IMR-90 (cell line): ENCODE results near the gene CHMP1A. TPM values are rescaled to one million over a fixed set of nuclear protein-coding genes. Genes with fewer than 3 reads are reported as not detected.

Experiments
- ATAC-seq: fragments of 200-7000 bp; cut with Tn5 transposase; 2 replicates; pipeline ENCODE4 v1.9.1; 2020; ENCODE audit warnings: low read depth, mild to moderate bottlenecking, moderate library complexity
- BruUV-seq: library from RNA; stranded (reverse); fragments of 400-500 nt; replicated peaks from 2 replicates; lab custom pipeline; 2021; lab: Mats Ljungman, UMichigan
- CTCF ChIA-PET: fragments of 300-600 bp; formaldehyde crosslinking; extraction: SDS; loops from one replicate; lab custom pipeline; 2021; ENCODE audit warnings: antibody characterized with exemption; lab: Yijun Ruan, JAX
- POLR2A ChIA-PET: fragments of 300-600 bp; sonication (Branson Sonifier 250); formaldehyde crosslinking; loops from one replicate; lab custom pipeline; 2022; ENCODE audit warnings: antibody characterized with exemption; ENCODE audit not compliant: unreplicated experiment; lab: Charles Lee
- DNase-seq: peaks from one replicate; pipeline ENCODE4 v3.0.0; 2013
- H2AFZ ChIP-seq: replicated peaks from 2 replicates; pipeline ENCODE3; 2013; ENCODE audit warnings: low read length, mild to moderate bottlenecking; ENCODE audit not compliant: poor library complexity
- H2AK5ac ChIP-seq: 2 replicates; pipeline ENCODE4 v1.6.1; 2013; ENCODE audit warnings: low read depth, low read length, inconsistent platforms
- H2AK9ac ChIP-seq: replicated peaks from 2 replicates; pipeline ENCODE3; 2013; ENCODE audit warnings: mild to moderate bottlenecking, low read depth, low read length, moderate library complexity; ENCODE audit not compliant: poor library complexity
- H2BK120ac ChIP-seq: 2 replicates; pipeline ENCODE4 v1.6.1; 2013; ENCODE audit warnings: low read depth, low read length, inconsistent platforms
- H2BK15ac ChIP-seq: 3 replicates; pipeline ENCODE4 v1.6.1; 2013; ENCODE audit warnings: low read depth, low read length, inconsistent platforms
- H2BK20ac ChIP-seq: 2 replicates; pipeline ENCODE4 v1.6.1; 2013; ENCODE audit warnings: low read depth, mild to moderate bottlenecking, inconsistent platforms, low read length, moderate library complexity
- H2BK5ac ChIP-seq: 2 replicates; pipeline ENCODE4 v1.6.1; 2013; ENCODE audit warnings: mild to moderate bottlenecking, low read depth, low read length, inconsistent platforms; ENCODE audit not compliant: poor library complexity, severe bottlenecking
- H3K14ac ChIP-seq: replicated peaks from 2 replicates; pipeline ENCODE4 v1.6.1; 2013; ENCODE audit warnings: low read depth, low read length, inconsistent platforms
- H3K18ac ChIP-seq: 2 replicates; pipeline ENCODE4 v1.6.1; 2013; ENCODE audit warnings: low read depth, low read length, control low read depth
- H3K23ac ChIP-seq: 2 replicates; pipeline ENCODE4 v1.6.1; 2013; ENCODE audit warnings: low read depth, low read length, inconsistent platforms
- H3K27ac ChIP-seq: 2 replicates; pipeline ENCODE4 v1.5.1; 2013; ENCODE audit warnings: mild to moderate bottlenecking, control low read depth, low read length; ENCODE audit not compliant: insufficient read depth
- H3K27me3 ChIP-seq: 2 replicates; pipeline ENCODE4 v1.6.1; 2013; ENCODE audit warnings: low read length; ENCODE audit not compliant: control insufficient read depth, insufficient read depth
- H3K36me3 ChIP-seq: 2 replicates; pipeline ENCODE4 v1.6.1; 2013; ENCODE audit warnings: low read length, mixed read lengths; ENCODE audit not compliant: control insufficient read depth, insufficient read depth
- H3K4ac ChIP-seq: 2 replicates; pipeline ENCODE4 v1.6.1; 2013; ENCODE audit warnings: low read depth, low read length, inconsistent platforms
- H3K4me1 ChIP-seq: 2 replicates; pipeline ENCODE4 v1.6.1; 2013; ENCODE audit warnings: low read length, mixed read lengths; ENCODE audit not compliant: control insufficient read depth, insufficient read depth
- H3K4me2 ChIP-seq: 2 replicates; pipeline ENCODE4 v1.6.1; 2013; ENCODE audit warnings: low read depth, mild to moderate bottlenecking, control low read depth, low read length, moderate library complexity
- H3K4me3 ChIP-seq: 2 replicates; pipeline ENCODE4 v1.5.1; 2013; ENCODE audit warnings: low read depth, mild to moderate bottlenecking, control low read depth, low read length, moderate library complexity; ENCODE audit not compliant: insufficient read depth
- H3K56ac ChIP-seq: 2 replicates; pipeline ENCODE4 v1.6.1; 2013; ENCODE audit warnings: low read length, inconsistent platforms; ENCODE audit not compliant: insufficient read depth; ENCODE audit errors: extremely low read depth
- H3K79me1 ChIP-seq, 2 experiments: 2 replicates each; pipeline ENCODE4 v1.6.1; 2013; ENCODE audit warnings: low read length in 2 of 2, inconsistent platforms in 1 of 2, low read depth in 1 of 2
- H3K9ac ChIP-seq: 2 replicates; pipeline ENCODE4 v1.6.1; 2013; ENCODE audit warnings: low read depth, low read length, control low read depth
- H3K9me1 ChIP-seq: 2 replicates; pipeline ENCODE4 v1.6.1; 2013; ENCODE audit warnings: low read length, inconsistent platforms; ENCODE audit not compliant: insufficient read depth
- H3K9me3 ChIP-seq: 2 replicates; pipeline ENCODE4 v1.6.1; 2013; ENCODE audit warnings: low read length; ENCODE audit not compliant: control insufficient read depth, insufficient read depth
- H4K20me1 ChIP-seq: 2 replicates; pipeline ENCODE4 v1.6.1; 2013; ENCODE audit warnings: low read length, inconsistent platforms; ENCODE audit not compliant: insufficient read depth
- H4K5ac ChIP-seq: 2 replicates; pipeline ENCODE4 v1.6.1; 2013; ENCODE audit warnings: mild to moderate bottlenecking, low read depth, low read length, control low read depth
- H4K8ac ChIP-seq, 2 experiments: 2 replicates each; pipeline ENCODE4 v1.6.1; 2013; ENCODE audit warnings: low read depth in 2 of 2, low read length in 2 of 2, control low read depth in 1 of 2, inconsistent platforms in 1 of 2
- H4K91ac ChIP-seq: 2 replicates; pipeline ENCODE4 v1.6.1; 2013; ENCODE audit warnings: low read depth, low read length, inconsistent platforms; ENCODE audit not compliant: insufficient read depth
- BHLHE40 ChIP-seq: fragments of 150-350 bp; IDR thresholded peaks from 2 replicates; pipeline ENCODE4 v1.6.1; 2016; ENCODE audit warnings: mild to moderate bottlenecking, low read depth, low read length
- CEBPB ChIP-seq: IDR thresholded peaks from 2 replicates; pipeline ENCODE4 v1.6.1; 2012; ENCODE audit warnings: low read depth, low read length, improper control_type of control experiment
- CHD1 ChIP-seq: IDR thresholded peaks from 2 replicates; pipeline ENCODE4 v1.6.1; 2012; ENCODE audit warnings: low read depth, low read length, improper control_type of control experiment
- CTCF ChIP-seq: conservative IDR thresholded peaks from 2 replicates; pipeline ENCODE4 v1.5.1; 2012; ENCODE audit warnings: mild to moderate bottlenecking, low read depth, low read length, improper control_type of control experiment
- ELK1 ChIP-seq: fragments of 150-350 bp; IDR thresholded peaks from 2 replicates; pipeline ENCODE4 v1.6.1; 2016; ENCODE audit warnings: low read depth, mild to moderate bottlenecking, low read length, moderate library complexity, borderline replicate concordance
- FOS ChIP-seq: fragments of 150-350 bp; IDR thresholded peaks from 2 replicates; pipeline ENCODE4 v1.6.1; 2016; ENCODE audit warnings: low read depth, low read length
- MAFK ChIP-seq: IDR thresholded peaks from 2 replicates; pipeline ENCODE4 v1.6.1; 2012; ENCODE audit warnings: low read depth, low read length, improper control_type of control experiment
- MXI1 ChIP-seq: IDR thresholded peaks from 2 replicates; pipeline ENCODE4 v1.6.1; 2012; ENCODE audit warnings: low read depth, mild to moderate bottlenecking, low read length, moderate library complexity, borderline replicate concordance
- NFE2L2 ChIP-seq: fragments of 150-350 bp; IDR thresholded peaks from 2 replicates; pipeline ENCODE4 v1.6.1; 2016; ENCODE audit warnings: low read depth, mild to moderate bottlenecking, low read length
- POLR2A ChIP-seq: IDR thresholded peaks from 2 replicates; pipeline ENCODE4 v1.6.1; 2012; ENCODE audit warnings: mild to moderate bottlenecking, low read depth, low read length
- RAD21 ChIP-seq: IDR thresholded peaks from 2 replicates; pipeline ENCODE4 v1.6.1; 2012; ENCODE audit warnings: low read length, improper control_type of control experiment
- RCOR1 ChIP-seq: IDR thresholded peaks from 2 replicates; pipeline ENCODE4 v1.6.1; 2012; ENCODE audit warnings: mild to moderate bottlenecking, low read length, improper control_type of control experiment; ENCODE audit not compliant: insufficient replicate concordance
- RFX5 ChIP-seq: IDR thresholded peaks from 2 replicates; pipeline ENCODE4 v1.8.0; 2012; ENCODE audit warnings: low read depth, mild to moderate bottlenecking, low read length, moderate library complexity
- SMC3 ChIP-seq: fragments of 150-350 bp; IDR thresholded peaks from 2 replicates; pipeline ENCODE4 v1.6.1; 2016; ENCODE audit warnings: low read depth, mild to moderate bottlenecking, antibody characterized with exemption, low read length, moderate library complexity
- USF2 ChIP-seq: fragments of 150-350 bp; IDR thresholded peaks from 2 replicates; pipeline ENCODE4 v1.6.1; 2017; ENCODE audit warnings: mild to moderate bottlenecking, antibody characterized with exemption, low read length, low read depth
- WGBS, 2 experiments: methylation state at CpG; one replicate each; pipeline versions ENCODE4 v1.1.5 to v1.1.7; 2013; ENCODE audit warnings: missing lambda C conversion rate in 2 of 2; ENCODE audit not compliant: insufficient read length in 1 of 2; ENCODE audit errors: extremely low coverage in 2 of 2; 5-methylcytosine and 5-hydroxymethylcytosine counted together
- dilution Hi-C: fragments of 300-500 bp; cut with HindIII; formaldehyde crosslinking; loops from one replicate; pipeline ENCODE4 v1.14.3; 2018; ENCODE audit warnings: low sequenced_read_pairs; ENCODE audit not compliant: unreplicated experiment
- in situ Hi-C: fragments of 300-500 bp; cut with MboI; formaldehyde crosslinking; loops from 3 replicates; pipeline ENCODE4 v1.14.3; 2019; ENCODE audit warnings: low sequenced_read_pairs, inconsistent platforms, mixed read lengths
- intact Hi-C: fragments of 100-400 bp; cut with micrococcal nuclease; formaldehyde crosslinking; loops from 2 replicates; pipeline ENCODE4 v1.10.0; 2022
- polyA plus RNA-seq, 3 experiments: library from polyadenylated mRNA; depleted of rRNA; stranded (reverse); fragments of >200 nt; gene quantifications; 2 replicates each; pipeline ENCODE4 v1.2.3, GENCODE V29; 2012; ENCODE audit warnings: low replicate concordance in 1 of 3
- total RNA-seq: library from RNA; depleted of rRNA; stranded (reverse); fragments of >200 nt; gene quantifications from 2 replicates; pipeline ENCODE4 v1.2.3, GENCODE V29; 2012

Gene CHMP1A
- total and polyA plus RNA-seq, 2 of the 4 experiments (the other 2 are of a cell fraction) = 97.3 to 99.8 TPM

GRCh38 chr16:89641458-89642119 is 15.9 kb downstream of the CHMP1A start:
- no peak overlapping the region for H4K5ac ChIP-seq
- no peak overlapping the region; a peak in 1 of 4 replicates for H4K8ac ChIP-seq
- peaks cover 3% of the 10 kb centered on the region; the same call in 1 of the 2 replicates for H4K20me1 ChIP-seq
- no peak; the same call in 1 of the 2 replicates for ATAC-seq
- WGBS, 2 experiments = 72% methylated on average over 6 of the region's 14 CpGs; no CpG with 5 or more reads in 1 of the 2 experiments
- no peak overlapping the region for H3K4me2 ChIP-seq
- no peak overlapping the region for H4K91ac ChIP-seq
- POLR2A ChIA-PET = no interaction called here
- H2AFZ ChIP-seq = no peak overlapping the region
- H3K36me3 ChIP-seq = peaks cover 25% of the 10 kb centered on the region
- H3K14ac ChIP-seq = no peak overlapping the region
- H3K27me3 ChIP-seq = no peaks in the 10 kb centered on the region; the same call in 1 of the 2 replicates
- H3K23ac ChIP-seq = no peak overlapping the region
- no TSS peak for BruUV-seq
- peaks cover 0 to 6% of the 10 kb centered on the region in 2 experiments; a peak in 1 of 4 replicates for H3K79me1 ChIP-seq
- no peak overlapping the region for H2AK9ac ChIP-seq
- H2BK20ac ChIP-seq = no peak overlapping the region
- CTCF ChIA-PET = no interaction called here
- no peak overlapping the region for H3K18ac ChIP-seq
- no peak overlapping the region for H3K56ac ChIP-seq
- H3K27ac ChIP-seq = no peak overlapping the region
- H3K4ac ChIP-seq = no peak overlapping the region
- H3K9me3 ChIP-seq = no peaks in the 10 kb centered on the region
- no peaks in the 10 kb centered on the region for H3K9me1 ChIP-seq
- in situ Hi-C loops = loop anchor here (5.0 kb wide), 1 partner anchor 69 kb away; no protein-coding TSS in a partner anchor
- H3K4me1 ChIP-seq = peaks cover 2% of the 10 kb centered on the region; the same call in 1 of the 2 replicates
- H2BK120ac ChIP-seq = no peak overlapping the region
- intact Hi-C loops = loop anchor here (1.0 to 2.0 kb wide), 2 partner anchors 67 to 81 kb away; partner anchors contain the start of gene RPL13
- H3K4me3 ChIP-seq = no peak overlapping the region
- no peak overlapping the region for H2BK5ac ChIP-seq
- dilution Hi-C loops = no loop called here
- H2BK15ac ChIP-seq = no peak overlapping the region
- no peak for DNase-seq
- H2AK5ac ChIP-seq = no peak overlapping the region
- no peak overlapping the region for H3K9ac ChIP-seq
- TF ChIP-seq MAFK = no peak
- no peak for TF ChIP-seq ELK1
- TF ChIP-seq CTCF = no peak
- no peak for TF ChIP-seq POLR2A
- no peak for TF ChIP-seq BHLHE40
- no peak for TF ChIP-seq SMC3
- no peak for TF ChIP-seq FOS
- TF ChIP-seq RFX5 = no peak
- TF ChIP-seq RAD21 = no peak
- no peak for TF ChIP-seq NFE2L2
- TF ChIP-seq RCOR1 = no peak
- TF ChIP-seq CEBPB = no peak
- TF ChIP-seq CHD1 = no peak
- no peak for TF ChIP-seq USF2
- TF ChIP-seq MXI1 = no peak
